ENCODE results near the gene MUCL3. TPM values are rescaled to one million over a fixed set of nuclear protein-coding genes. Genes with fewer than 3 reads are reported as not detected.

MUCL3 gene
- total RNA-seq, 1 experiment from 2014 or later = 0.15 TPM

GRCh38 chr6:30937265-30937664 is 3.5 kb upstream of the MUCL3 start:
- Mint-ChIP-seq H3K4me3 (no peak overlapping the region), H3K36me3 (no peaks in the 10 kb centered on the region), H3K4me1 (peaks cover 27% of the 10 kb centered on the region), H3K9me3 (no peaks in the 10 kb centered on the region), H3K27me3 (ENCODE audit: low read depth) (no peaks in the 10 kb centered on the region; the same call in 1 of the 2 replicates), H3K27ac (no peak overlapping the region)
- TF ChIP-seq ZNF281 (CRISPR knock-in tag; IDR thresholded peaks at IDR 0.05) = no peak
- TF ChIP-seq GABPB1 (CRISPR knock-in tag; IDR thresholded peaks at IDR 0.05) = no peak
- no peak for TF ChIP-seq HMGA2 (CRISPR knock-in tag; IDR thresholded peaks at IDR 0.05)
- no peak for TF ChIP-seq IRF2 (CRISPR knock-in tag; IDR thresholded peaks at IDR 0.05; ENCODE audit: borderline replicate concordance, low read depth)
- TF ChIP-seq, protein P1, sequence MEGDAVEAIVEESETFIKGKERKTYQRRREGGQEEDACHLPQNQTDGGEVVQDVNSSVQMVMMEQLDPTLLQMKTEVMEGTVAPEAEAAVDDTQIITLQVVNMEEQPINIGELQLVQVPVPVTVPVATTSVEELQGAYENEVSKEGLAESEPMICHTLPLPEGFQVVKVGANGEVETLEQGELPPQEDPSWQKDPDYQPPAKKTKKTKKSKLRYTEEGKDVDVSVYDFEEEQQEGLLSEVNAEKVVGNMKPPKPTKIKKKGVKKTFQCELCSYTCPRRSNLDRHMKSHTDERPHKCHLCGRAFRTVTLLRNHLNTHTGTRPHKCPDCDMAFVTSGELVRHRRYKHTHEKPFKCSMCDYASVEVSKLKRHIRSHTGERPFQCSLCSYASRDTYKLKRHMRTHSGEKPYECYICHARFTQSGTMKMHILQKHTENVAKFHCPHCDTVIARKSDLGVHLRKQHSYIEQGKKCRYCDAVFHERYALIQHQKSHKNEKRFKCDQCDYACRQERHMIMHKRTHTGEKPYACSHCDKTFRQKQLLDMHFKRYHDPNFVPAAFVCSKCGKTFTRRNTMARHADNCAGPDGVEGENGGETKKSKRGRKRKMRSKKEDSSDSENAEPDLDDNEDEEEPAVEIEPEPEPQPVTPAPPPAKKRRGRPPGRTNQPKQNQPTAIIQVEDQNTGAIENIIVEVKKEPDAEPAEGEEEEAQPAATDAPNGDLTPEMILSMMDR (IDR thresholded peaks at IDR 0.05) = no peak
- DNase-seq (ENCODE audit: low spot score) (no peak), ATAC-seq (no peak)
- POLR2A ChIA-PET = no interaction called here
- CTCF ChIA-PET = interaction anchor here (0.6 to 2.5 kb wide), 4 partner anchors 142 to 462 kb away, joined by 3 to 11 read pairs (median 4); no protein-coding TSS in a partner anchor

DNA sequence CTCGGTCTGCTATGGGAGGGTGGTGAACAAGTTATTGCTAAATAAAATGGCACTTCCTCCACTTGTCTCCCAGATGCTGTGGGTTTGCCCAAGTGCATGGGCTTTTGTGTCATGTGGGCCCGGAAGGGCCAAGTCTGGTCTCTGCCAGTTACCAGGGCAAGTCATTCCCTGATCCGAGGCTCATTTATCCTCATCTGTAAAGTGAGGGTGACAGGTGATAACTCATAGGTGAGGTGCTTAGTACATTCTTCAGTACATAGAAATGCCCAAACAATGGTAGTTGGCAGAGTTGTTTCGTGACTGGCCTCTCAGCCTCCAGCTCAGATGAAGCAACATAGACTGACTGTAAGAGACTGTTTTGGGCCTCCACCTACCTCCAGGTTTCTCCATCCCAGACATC is 2.0 kb upstream of the MUCL3 start:
- Mint-ChIP-seq H3K4me1 (peaks cover 39% of the 10 kb centered on the region), H3K9me3 (no peaks in the 10 kb centered on the region), H3K27ac (no peak overlapping the region), H3K4me3 (no peak overlapping the region), H3K36me3 (no peaks in the 10 kb centered on the region), H3K27me3 (ENCODE audit: low read depth) (no peaks in the 10 kb centered on the region; the same call in 1 of the 2 replicates)
- ChIA-PET POLR2A (no interaction called here), CTCF (interaction anchor here (0.9 to 2.5 kb wide), 2 partner anchors 132 to 149 kb away, joined by 4 to 11 read pairs; no protein-coding TSS in a partner anchor)
- TF ChIP-seq, protein P2, sequence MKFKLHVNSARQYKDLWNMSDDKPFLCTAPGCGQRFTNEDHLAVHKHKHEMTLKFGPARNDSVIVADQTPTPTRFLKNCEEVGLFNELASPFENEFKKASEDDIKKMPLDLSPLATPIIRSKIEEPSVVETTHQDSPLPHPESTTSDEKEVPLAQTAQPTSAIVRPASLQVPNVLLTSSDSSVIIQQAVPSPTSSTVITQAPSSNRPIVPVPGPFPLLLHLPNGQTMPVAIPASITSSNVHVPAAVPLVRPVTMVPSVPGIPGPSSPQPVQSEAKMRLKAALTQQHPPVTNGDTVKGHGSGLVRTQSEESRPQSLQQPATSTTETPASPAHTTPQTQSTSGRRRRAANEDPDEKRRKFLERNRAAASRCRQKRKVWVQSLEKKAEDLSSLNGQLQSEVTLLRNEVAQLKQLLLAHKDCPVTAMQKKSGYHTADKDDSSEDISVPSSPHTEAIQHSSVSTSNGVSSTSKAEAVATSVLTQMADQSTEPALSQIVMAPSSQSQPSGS (CRISPR knock-in tag; IDR thresholded peaks at IDR 0.05; ENCODE audit: borderline replicate concordance, low read depth) = no peak
- TF ChIP-seq TCF7 (CRISPR knock-in tag; IDR thresholded peaks at IDR 0.05; ENCODE audit: low read depth) = no peak
- TF ChIP-seq, protein P3, sequence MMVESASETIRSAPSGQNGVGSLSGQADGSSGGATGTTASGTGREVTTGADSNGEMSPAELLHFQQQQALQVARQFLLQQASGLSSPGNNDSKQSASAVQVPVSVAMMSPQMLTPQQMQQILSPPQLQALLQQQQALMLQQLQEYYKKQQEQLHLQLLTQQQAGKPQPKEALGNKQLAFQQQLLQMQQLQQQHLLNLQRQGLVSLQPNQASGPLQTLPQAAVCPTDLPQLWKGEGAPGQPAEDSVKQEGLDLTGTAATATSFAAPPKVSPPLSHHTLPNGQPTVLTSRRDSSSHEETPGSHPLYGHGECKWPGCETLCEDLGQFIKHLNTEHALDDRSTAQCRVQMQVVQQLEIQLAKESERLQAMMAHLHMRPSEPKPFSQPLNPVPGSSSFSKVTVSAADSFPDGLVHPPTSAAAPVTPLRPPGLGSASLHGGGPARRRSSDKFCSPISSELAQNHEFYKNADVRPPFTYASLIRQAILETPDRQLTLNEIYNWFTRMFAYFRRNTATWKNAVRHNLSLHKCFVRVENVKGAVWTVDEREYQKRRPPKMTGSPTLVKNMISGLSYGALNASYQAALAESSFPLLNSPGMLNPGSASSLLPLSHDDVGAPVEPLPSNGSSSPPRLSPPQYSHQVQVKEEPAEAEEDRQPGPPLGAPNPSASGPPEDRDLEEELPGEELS (CRISPR knock-in tag; IDR thresholded peaks at IDR 0.05) = no peak
- TF ChIP-seq GABPB1 (CRISPR knock-in tag; IDR thresholded peaks at IDR 0.05) = no peak
- TF ChIP-seq SP1 (CRISPR knock-in tag; conservative IDR thresholded peaks at IDR 0.05) = no peak
- no peak for DNase-seq (ENCODE audit: low spot score)
- no peak for ATAC-seq

DNA sequence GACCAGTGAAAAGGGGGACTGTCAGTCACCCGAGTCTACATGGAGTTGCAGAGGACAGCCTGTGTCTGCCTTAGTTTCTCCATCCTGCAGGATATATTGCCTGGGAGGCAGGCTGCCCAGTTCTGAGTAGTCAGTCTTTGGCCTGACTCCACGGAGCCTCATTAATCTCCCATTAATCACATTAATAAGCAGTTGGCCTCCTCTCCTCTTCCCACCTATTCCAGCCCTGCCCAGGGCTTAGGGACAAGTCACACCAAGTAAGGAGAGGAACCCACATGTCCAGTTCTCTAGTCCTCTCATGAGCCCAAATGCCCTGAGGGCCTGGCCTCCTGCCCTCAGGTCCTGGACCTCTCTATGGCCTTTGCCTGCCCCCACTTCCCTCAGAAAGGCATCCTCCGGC is 1.3 kb upstream of the MUCL3 start:
- no peaks in the 10 kb centered on the region; the same call in 1 of the 2 replicates for H3K27me3 Mint-ChIP-seq (ENCODE audit: low read depth)
- ChIA-PET CTCF (interaction anchor here (1.3 to 4.7 kb wide), 5 partner anchors 25 to 148 kb away, joined by 4 to 50 read pairs (median 28); partner anchors contain the start of gene VARS2), POLR2A (no interaction called here)
- H3K27ac Mint-ChIP-seq = no peak overlapping the region
- H3K4me1 Mint-ChIP-seq = peaks cover 39% of the 10 kb centered on the region
- no peak for DNase-seq (ENCODE audit: low spot score)
- H3K9me3 Mint-ChIP-seq = no peaks in the 10 kb centered on the region
- no peaks in the 10 kb centered on the region for H3K36me3 Mint-ChIP-seq
- ATAC-seq = no peak
- H3K4me3 Mint-ChIP-seq = no peak overlapping the region
- TF ChIP-seq ZSCAN18 (CRISPR knock-in tag; IDR thresholded peaks at IDR 0.05) (no peak), FOXP1 (CRISPR knock-in tag; IDR thresholded peaks at IDR 0.05; ENCODE audit: borderline replicate concordance) (no peak), E2F1 (CRISPR knock-in tag; IDR thresholded peaks at IDR 0.05) (no peak), ZNF263 (CRISPR knock-in tag; IDR thresholded peaks at IDR 0.05; ENCODE audit: low read depth) (no peak), GTF2I (CRISPR knock-in tag; conservative IDR thresholded peaks at IDR 0.05) (no peak), MXD4 (CRISPR knock-in tag; IDR thresholded peaks at IDR 0.05; ENCODE audit: borderline replicate concordance) (no peak), CREM (CRISPR knock-in tag; IDR thresholded peaks at IDR 0.05) (no peak), ZNF232 (CRISPR knock-in tag; IDR thresholded peaks at IDR 0.05) (no peak)
- TF ChIP-seq, protein P4, sequence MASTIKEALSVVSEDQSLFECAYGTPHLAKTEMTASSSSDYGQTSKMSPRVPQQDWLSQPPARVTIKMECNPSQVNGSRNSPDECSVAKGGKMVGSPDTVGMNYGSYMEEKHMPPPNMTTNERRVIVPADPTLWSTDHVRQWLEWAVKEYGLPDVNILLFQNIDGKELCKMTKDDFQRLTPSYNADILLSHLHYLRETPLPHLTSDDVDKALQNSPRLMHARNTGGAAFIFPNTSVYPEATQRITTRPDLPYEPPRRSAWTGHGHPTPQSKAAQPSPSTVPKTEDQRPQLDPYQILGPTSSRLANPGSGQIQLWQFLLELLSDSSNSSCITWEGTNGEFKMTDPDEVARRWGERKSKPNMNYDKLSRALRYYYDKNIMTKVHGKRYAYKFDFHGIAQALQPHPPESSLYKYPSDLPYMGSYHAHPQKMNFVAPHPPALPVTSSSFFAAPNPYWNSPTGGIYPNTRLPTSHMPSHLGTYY (CRISPR knock-in tag; IDR thresholded peaks at IDR 0.05) = no peak
- TF ChIP-seq, protein P2 (CRISPR knock-in tag; IDR thresholded peaks at IDR 0.05; ENCODE audit: borderline replicate concordance, low read depth) = no peak
